ENCODE data around the gene PDE2A. TPM values are rescaled to one million over a fixed set of nuclear protein-coding genes. Genes with fewer than 3 reads are reported as not detected.
A peak's percentile ranks its signal among the peaks of the same experiment; 100 is the strongest.

PDE2A gene
- total RNA-seq, 1 donor from 2014 or later: 19.6 TPM

GRCh38 chr11:72639502-72640375, 34.5 kb downstream of the PDE2A start:
- Histone ChIP-seq H3K4me1 (peaks cover 79% of the 10 kb centered on the region), H3K27me3 (ENCODE audit: low read depth) (no peaks in the 10 kb centered on the region), H3K9me3 (replicated peaks) (no peaks in the 10 kb centered on the region), H3K36me3 (no peaks in the 10 kb centered on the region), H3K27ac (replicated peaks) (peak overlapping the region; percentile 87), H3K4me3 (peak overlapping the region; percentile 88)
- TF ChIP-seq CTCF (IDR thresholded peaks at IDR 0.05; ENCODE audit: borderline replicate concordance): no peak
- DNase-seq: peak; percentile 46
- intact Hi-C loops (cut with micrococcal nuclease): loop anchor here (5.0 kb wide), 1 partner anchor 42 kb away; no protein-coding TSS in a partner anchor

GRCh38 chr11:72637926-72638325, 36.3 kb downstream of the PDE2A start:
- no peaks in the 10 kb centered on the region for H3K27me3 ChIP-seq (ENCODE audit: low read depth)
- H3K27ac ChIP-seq (replicated peaks): peak overlapping the region; percentile 85
- H3K4me1 ChIP-seq: peaks cover 91% of the 10 kb centered on the region
- no peak for DNase-seq
- H3K4me3 ChIP-seq: no peak overlapping the region
- no peaks in the 10 kb centered on the region for H3K36me3 ChIP-seq
- intact Hi-C loops (cut with micrococcal nuclease): no loop called here
- no peak for TF ChIP-seq CTCF (IDR thresholded peaks at IDR 0.05; ENCODE audit: borderline replicate concordance)
- no peaks in the 10 kb centered on the region for H3K9me3 ChIP-seq (replicated peaks)

GRCh38 chr11:72637198-72637597, 37.0 kb downstream of the PDE2A start:
- Histone ChIP-seq H3K4me3 (no peak overlapping the region), H3K4me1 (peaks cover 92% of the 10 kb centered on the region), H3K9me3 (replicated peaks) (no peaks in the 10 kb centered on the region), H3K27me3 (ENCODE audit: low read depth) (no peaks in the 10 kb centered on the region), H3K36me3 (no peaks in the 10 kb centered on the region), H3K27ac (replicated peaks) (peak overlapping the region; percentile 85)
- no peak for TF ChIP-seq CTCF (IDR thresholded peaks at IDR 0.05; ENCODE audit: borderline replicate concordance)
- intact Hi-C loops (cut with micrococcal nuclease): no loop called here
- no peak for DNase-seq

GRCh38 chr11:72636376-72636775, 37.8 kb downstream of the PDE2A start:
- Histone ChIP-seq H3K36me3 (no peaks in the 10 kb centered on the region), H3K27me3 (ENCODE audit: low read depth) (no peaks in the 10 kb centered on the region), H3K9me3 (replicated peaks) (no peaks in the 10 kb centered on the region), H3K27ac (replicated peaks) (peak overlapping the region; percentile 85), H3K4me3 (no peak overlapping the region), H3K4me1 (peaks cover 93% of the 10 kb centered on the region)
- intact Hi-C loops (cut with micrococcal nuclease): no loop called here
- DNase-seq: no peak
- TF ChIP-seq CTCF (IDR thresholded peaks at IDR 0.05; ENCODE audit: borderline replicate concordance): no peak

- no peak for DNase-seq
- Histone ChIP-seq H3K27ac (replicated peaks) (peak overlapping the region; percentile 85), H3K36me3 (no peaks in the 10 kb centered on the region), H3K4me3 (peak overlapping the region; percentile 21), H3K9me3 (replicated peaks) (no peaks in the 10 kb centered on the region), H3K4me1 (peaks cover 93% of the 10 kb centered on the region), H3K27me3 (ENCODE audit: low read depth) (no peaks in the 10 kb centered on the region)
- intact Hi-C loops (cut with micrococcal nuclease): no loop called here
- TF ChIP-seq CTCF (IDR thresholded peaks at IDR 0.05; ENCODE audit: borderline replicate concordance): no peak
Observed at GRCh38 chr11:72635933-72636332, 38.3 kb downstream of the PDE2A start.
